HCT116 (cell line): ENCODE results near the gene TMPRSS3. TPM values are rescaled to one million over a fixed set of nuclear protein-coding genes. Genes with fewer than 3 reads are reported as not detected.

Source experiments
- ATAC-seq: fragments of 200-7000 bp; cut with Tn5 transposase; 2 replicates; pipeline ENCODE4 v1.9.1; 2020; ENCODE audit warnings: mild to moderate bottlenecking, moderate library complexity
- BruUV-seq: library from RNA; stranded (reverse); fragments of 400-500 nt; replicated peaks from 2 replicates; lab custom pipeline; 2021; lab: Mats Ljungman, UMichigan
- CTCF ChIA-PET: fragments of 300-600 bp; sonication (Branson Sonifier 250); formaldehyde crosslinking; loops from one replicate; lab custom pipeline; 2021; ENCODE audit warnings: antibody characterized with exemption; lab: Charles Lee
- POLR2A ChIA-PET: fragments of 300-600, 350-600 bp; sonication (Branson Sonifier 250); formaldehyde crosslinking; loops from one replicate; lab custom pipeline; 2021; ENCODE audit warnings: antibody characterized with exemption; lab: Charles Lee
- RAD21 ChIA-PET, 2 experiments: fragments of 300-600 bp; sonication (Branson Sonifier 250); formaldehyde crosslinking; loops; one replicate each; lab custom pipeline; 2023; ENCODE audit warnings: low total read pairs in 2 of 2; ENCODE audit not compliant: uncharacterized antibody in 2 of 2, unreplicated experiment in 2 of 2, low non-redundant PET in 1 of 2; lab: Charles Lee
- DNase-seq: peaks from one replicate; pipeline ENCODE4 v3.0.0-alpha.2; 2010; ENCODE audit warnings: low read depth, low spot score
- H2AFZ ChIP-seq: fragments of 200-600 bp; shearing (Covaris generic), sonication (generic); 2 replicates; pipeline ENCODE4 v1.6.1; 2017; ENCODE audit warnings: low read depth, mixed run types, mixed read lengths, antibody characterized with exemption, low read length; ENCODE audit not compliant: poor library complexity, severe bottlenecking
- H3K27ac ChIP-seq: 2 replicates; pipeline ENCODE4 v1.5.1; 2012; ENCODE audit warnings: low read depth, low read length
- H3K27me3 ChIP-seq: fragments of 200-600 bp; sonication (generic); 2 replicates; pipeline ENCODE4 v1.6.1; 2016; ENCODE audit warnings: mixed run types, low read length, mixed read lengths; ENCODE audit not compliant: insufficient read depth
- H3K36me3 ChIP-seq, 2 experiments: fragments of 200-500 bp in 1 of 2; fragments of 200-600 bp in 1 of 2; sonication (Bioruptor generic) in 1 of 2; sonication (generic) in 1 of 2; 2 replicates each; pipeline versions ENCODE4 v1.5.1 to v1.6.1; 2014 to 2016; ENCODE audit warnings: low read length in 2 of 2, inconsistent platforms in 1 of 2, mixed read lengths in 1 of 2, mixed run types in 1 of 2; ENCODE audit not compliant: insufficient read depth in 2 of 2, control insufficient read depth in 1 of 2
- H3K4me1 ChIP-seq, 2 experiments: fragments of 200-600 bp in 1 of 2; sonication (generic) in 1 of 2; 2 replicates each; pipeline versions ENCODE4 v1.5.1 to v1.6.1; 2012 to 2017; ENCODE audit warnings: low read length in 2 of 2, inconsistent platforms in 1 of 2, mild to moderate bottlenecking in 1 of 2, mixed read lengths in 1 of 2, mixed run types in 1 of 2, moderate library complexity in 1 of 2; ENCODE audit not compliant: insufficient read depth in 2 of 2, control insufficient read depth in 1 of 2
- H3K4me2 ChIP-seq: fragments of 200-600 bp; sonication (generic); 2 replicates; pipeline ENCODE4 v1.6.1; 2017; ENCODE audit warnings: mixed run types, low read length, mixed read lengths
- H3K4me3 ChIP-seq, 2 experiments: fragments of 200-600 bp in 1 of 2; sonication (generic) in 1 of 2; replicated peaks in 1 of 2; 2 replicates each; pipeline ENCODE4 v1.5.1; 2011 to 2016; ENCODE audit warnings: low read length in 2 of 2, control low read depth in 1 of 2, low read depth in 1 of 2, mild to moderate bottlenecking in 1 of 2, mixed read lengths in 1 of 2, mixed run types in 1 of 2
- H3K79me2 ChIP-seq: fragments of 200-600 bp; sonication (generic); 2 replicates; pipeline ENCODE4 v1.6.1; 2017; ENCODE audit warnings: mild to moderate bottlenecking, mixed run types, low read length, moderate library complexity, mixed read lengths; ENCODE audit not compliant: insufficient read depth
- H3K9ac ChIP-seq: fragments of 200-600 bp; sonication (generic); 2 replicates; pipeline ENCODE4 v1.6.1; 2016; ENCODE audit warnings: low read length, mixed read lengths
- H3K9me2 ChIP-seq: fragments of 200-600 bp; sonication (generic), shearing (Covaris generic); 2 replicates; pipeline ENCODE4 v1.6.1; 2017; ENCODE audit warnings: mixed run types, mild to moderate bottlenecking, moderate library complexity; ENCODE audit not compliant: insufficient read depth
- H3K9me3 ChIP-seq, 2 experiments: fragments of 200-500 bp in 1 of 2; fragments of 200-600 bp in 1 of 2; sonication (Bioruptor generic) in 1 of 2; sonication (generic) in 1 of 2; 2 replicates each; pipeline ENCODE4 v1.6.1; 2014 to 2017; ENCODE audit warnings: low read length in 2 of 2, mixed read lengths in 2 of 2, inconsistent platforms in 1 of 2, low read depth in 1 of 2, mild to moderate bottlenecking in 1 of 2, mixed run types in 1 of 2, moderate library complexity in 1 of 2; ENCODE audit not compliant: control insufficient read depth in 1 of 2, insufficient read depth in 1 of 2
- H4K20me1 ChIP-seq: fragments of 200-600 bp; sonication (generic), shearing (Covaris generic); 2 replicates; pipeline ENCODE4 v1.6.1; 2017; ENCODE audit warnings: mixed run types, mild to moderate bottlenecking, moderate library complexity; ENCODE audit not compliant: insufficient read depth
- CBX3 ChIP-seq: IDR thresholded peaks from 2 replicates; pipeline ENCODE4 v1.6.1; 2012; ENCODE audit warnings: low read depth
- CEBPB ChIP-seq: IDR thresholded peaks from 2 replicates; pipeline ENCODE4 v1.6.1; 2012; ENCODE audit warnings: low read depth
- EZH2 ChIP-seq: fragments of 200-600 bp; sonication (generic); IDR thresholded peaks from 2 replicates; pipeline ENCODE4 v1.6.1; 2017; ENCODE audit warnings: antibody characterized with exemption, mixed run types
- FOSL1 ChIP-seq: IDR thresholded peaks from 2 replicates; pipeline ENCODE4 v1.6.1; 2012; ENCODE audit warnings: low read depth
- POLR2A ChIP-seq: IDR thresholded peaks from 2 replicates; pipeline ENCODE4 v1.7.0; 2011; ENCODE audit warnings: borderline replicate concordance; ENCODE audit not compliant: insufficient read depth, insufficient read length; ENCODE audit errors: extremely low read depth
- POLR2AphosphoS5 ChIP-seq: IDR thresholded peaks from 2 replicates; pipeline ENCODE4 v1.6.1; 2011; ENCODE audit warnings: mild to moderate bottlenecking, low read depth, low read length, moderate library complexity
- SRF ChIP-seq: IDR thresholded peaks from 2 replicates; pipeline ENCODE4 v1.6.1; 2012; ENCODE audit warnings: low read depth
- TCF7L2 ChIP-seq: IDR thresholded peaks from 2 replicates; pipeline ENCODE4 v1.7.0; 2011; ENCODE audit warnings: borderline replicate concordance, inconsistent platforms; ENCODE audit not compliant: insufficient read depth, insufficient read length; ENCODE audit errors: extremely low read depth
- ZFX ChIP-seq: fragments of 450-650 bp; IDR thresholded peaks from 2 replicates; pipeline ENCODE4 v1.6.1; 2017
- intact Hi-C: fragments of 100-400 bp; cut with micrococcal nuclease; formaldehyde crosslinking; loops from 2 replicates; pipeline ENCODE4 v1.10.0; 2022
- total RNA-seq: library from RNA; stranded (reverse); gene quantifications from one replicate; pipeline ENCODE4 v1.2.1, GENCODE V29; 2021; ENCODE audit not compliant: unreplicated experiment
- TF ChIP-seq, protein P1 (sequence below), 3 experiments: fragments of 200-600 bp in 1 of 3; sonication (generic) in 1 of 3; IDR thresholded peaks in 2 of 3; conservative IDR thresholded peaks in 1 of 3; 2 replicates each; pipeline ENCODE4 v1.5.1; 2012 to 2017; ENCODE audit warnings: low read depth in 2 of 3, low read length in 2 of 3, antibody characterized with exemption in 1 of 3, borderline replicate concordance in 1 of 3, control low read depth in 1 of 3, mild to moderate bottlenecking in 1 of 3, mixed read lengths in 1 of 3, mixed run types in 1 of 3, moderate library complexity in 1 of 3; ENCODE audit not compliant: insufficient read depth in 1 of 3
- TF ChIP-seq, protein P2 (sequence below): IDR thresholded peaks from 2 replicates; pipeline ENCODE4 v1.6.1; 2012; ENCODE audit warnings: low read depth

TMPRSS3 gene
- total RNA-seq, 1 experiment from 2014 or later, result not detected

GRCh38 chr21:42389449-42389835 is 6.4 kb downstream of the TMPRSS3 start:
- ATAC-seq, result no peak
- BruUV-seq, result no TSS peak
- POLR2A ChIA-PET, result no interaction called here
- no peaks in the 10 kb centered on the region for H3K79me2 ChIP-seq
- no peaks in the 10 kb centered on the region for H4K20me1 ChIP-seq
- H3K4me3 ChIP-seq, result no peak overlapping the region
- TF ChIP-seq, protein P1, sequence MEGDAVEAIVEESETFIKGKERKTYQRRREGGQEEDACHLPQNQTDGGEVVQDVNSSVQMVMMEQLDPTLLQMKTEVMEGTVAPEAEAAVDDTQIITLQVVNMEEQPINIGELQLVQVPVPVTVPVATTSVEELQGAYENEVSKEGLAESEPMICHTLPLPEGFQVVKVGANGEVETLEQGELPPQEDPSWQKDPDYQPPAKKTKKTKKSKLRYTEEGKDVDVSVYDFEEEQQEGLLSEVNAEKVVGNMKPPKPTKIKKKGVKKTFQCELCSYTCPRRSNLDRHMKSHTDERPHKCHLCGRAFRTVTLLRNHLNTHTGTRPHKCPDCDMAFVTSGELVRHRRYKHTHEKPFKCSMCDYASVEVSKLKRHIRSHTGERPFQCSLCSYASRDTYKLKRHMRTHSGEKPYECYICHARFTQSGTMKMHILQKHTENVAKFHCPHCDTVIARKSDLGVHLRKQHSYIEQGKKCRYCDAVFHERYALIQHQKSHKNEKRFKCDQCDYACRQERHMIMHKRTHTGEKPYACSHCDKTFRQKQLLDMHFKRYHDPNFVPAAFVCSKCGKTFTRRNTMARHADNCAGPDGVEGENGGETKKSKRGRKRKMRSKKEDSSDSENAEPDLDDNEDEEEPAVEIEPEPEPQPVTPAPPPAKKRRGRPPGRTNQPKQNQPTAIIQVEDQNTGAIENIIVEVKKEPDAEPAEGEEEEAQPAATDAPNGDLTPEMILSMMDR (IDR thresholded peaks at IDR 0.05 in 2 of 3, conservative IDR thresholded peaks at IDR 0.05 in 1 of 3; ENCODE audit: borderline replicate concordance in 1 of 3, insufficient read depth in 1 of 3, low read depth in 2 of 3, low read length in 2 of 3), result no peak
- TF ChIP-seq POLR2AphosphoS5 (no peak), ZFX (no peak), CEBPB (no peak), POLR2A (no peak), TCF7L2 (no peak), SRF (no peak), EZH2 (no peak), CBX3 (no peak), FOSL1 (no peak)
- TF ChIP-seq, protein P2, sequence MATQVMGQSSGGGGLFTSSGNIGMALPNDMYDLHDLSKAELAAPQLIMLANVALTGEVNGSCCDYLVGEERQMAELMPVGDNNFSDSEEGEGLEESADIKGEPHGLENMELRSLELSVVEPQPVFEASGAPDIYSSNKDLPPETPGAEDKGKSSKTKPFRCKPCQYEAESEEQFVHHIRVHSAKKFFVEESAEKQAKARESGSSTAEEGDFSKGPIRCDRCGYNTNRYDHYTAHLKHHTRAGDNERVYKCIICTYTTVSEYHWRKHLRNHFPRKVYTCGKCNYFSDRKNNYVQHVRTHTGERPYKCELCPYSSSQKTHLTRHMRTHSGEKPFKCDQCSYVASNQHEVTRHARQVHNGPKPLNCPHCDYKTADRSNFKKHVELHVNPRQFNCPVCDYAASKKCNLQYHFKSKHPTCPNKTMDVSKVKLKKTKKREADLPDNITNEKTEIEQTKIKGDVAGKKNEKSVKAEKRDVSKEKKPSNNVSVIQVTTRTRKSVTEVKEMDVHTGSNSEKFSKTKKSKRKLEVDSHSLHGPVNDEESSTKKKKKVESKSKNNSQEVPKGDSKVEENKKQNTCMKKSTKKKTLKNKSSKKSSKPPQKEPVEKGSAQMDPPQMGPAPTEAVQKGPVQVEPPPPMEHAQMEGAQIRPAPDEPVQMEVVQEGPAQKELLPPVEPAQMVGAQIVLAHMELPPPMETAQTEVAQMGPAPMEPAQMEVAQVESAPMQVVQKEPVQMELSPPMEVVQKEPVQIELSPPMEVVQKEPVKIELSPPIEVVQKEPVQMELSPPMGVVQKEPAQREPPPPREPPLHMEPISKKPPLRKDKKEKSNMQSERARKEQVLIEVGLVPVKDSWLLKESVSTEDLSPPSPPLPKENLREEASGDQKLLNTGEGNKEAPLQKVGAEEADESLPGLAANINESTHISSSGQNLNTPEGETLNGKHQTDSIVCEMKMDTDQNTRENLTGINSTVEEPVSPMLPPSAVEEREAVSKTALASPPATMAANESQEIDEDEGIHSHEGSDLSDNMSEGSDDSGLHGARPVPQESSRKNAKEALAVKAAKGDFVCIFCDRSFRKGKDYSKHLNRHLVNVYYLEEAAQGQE, result no peak
- H3K9me3 ChIP-seq, result no peaks in the 10 kb centered on the region
- peaks cover 3% of the 10 kb centered on the region; the same call in 1 of the 2 replicates for H3K27me3 ChIP-seq
- no peak overlapping the region for H2AFZ ChIP-seq
- no peak overlapping the region for H3K9ac ChIP-seq
- H3K27ac ChIP-seq, result no peak overlapping the region
- intact Hi-C loops, result loop anchor here (10.0 kb wide), 1 partner anchor 145 kb away; no protein-coding TSS in a partner anchor
- H3K9me2 ChIP-seq, result no peaks in the 10 kb centered on the region
- peaks cover 0 to 3% of the 10 kb centered on the region in 2 experiments; a peak in 1 of 4 replicates for H3K4me1 ChIP-seq
- RAD21 ChIA-PET, result no interaction called here
- no peaks in the 10 kb centered on the region for H3K36me3 ChIP-seq
- no peak overlapping the region for H3K4me2 ChIP-seq
- CTCF ChIA-PET, result no interaction called here
- DNase-seq, result no peak
